Esophagus muscularis mucosa (tissue), 2 donors: ENCODE results near the gene ARHGAP15.

Experiments
- EP300 ChIP-seq: sonication (generic); formaldehyde crosslinking; IDR thresholded peaks from one replicate; pipeline ENCODE4 v1.6.1; 2017; ENCODE audit warnings: antibody characterized with exemption
- POLR2A ChIP-seq: fragments of 450-650 bp; IDR thresholded peaks from one replicate; pipeline ENCODE4 v1.6.1; 2017; ENCODE audit warnings: antibody characterized with exemption, moderate library complexity, mild to moderate bottlenecking, low read depth

DNA sequence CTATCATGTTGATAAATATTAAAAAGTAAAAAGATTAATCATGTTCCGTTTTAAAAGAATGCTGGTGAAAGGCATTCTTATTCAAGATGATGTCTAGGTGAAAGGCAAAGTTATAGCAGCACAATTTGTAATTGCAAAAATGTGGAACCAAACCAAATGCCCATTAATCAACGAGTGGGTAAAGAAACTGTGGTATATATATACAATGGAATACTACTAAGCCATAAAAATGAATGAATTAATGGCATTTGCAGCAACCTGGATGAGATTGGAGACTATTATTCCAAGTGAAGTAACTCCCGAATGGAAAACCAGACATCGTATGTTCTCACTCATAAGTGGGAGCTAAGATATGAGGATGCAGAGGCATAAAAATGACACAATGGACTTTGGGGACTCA lies 286.4 kb downstream of the ARHGAP15 start:
- TF ChIP-seq POLR2A (no peak), EP300 (no peak)
